Stimulated activated memory B cell treated with anti-CD40 and anti-IgM and Interleukin-4, amounts not matched to agents 10 μg/mL and 1 μg/mL and 100 μg/mL, for 72 hours (primary cell): ENCODE results near the gene DENND2C.

Source experiments
- ATAC-seq: fragments of 150-1000 bp; cut with Tn5 transposase; 2 replicates; pipeline ENCODE4 v1.10.0; 2021
- H3K27ac Mint-ChIP-seq: one replicate; pipeline ENCODE4 v1.8.0; 2022; ENCODE audit warnings: mild to moderate bottlenecking, mixed read lengths
- H3K27me3 Mint-ChIP-seq: one replicate; pipeline ENCODE4 v1.8.0; 2022; ENCODE audit warnings: mixed read lengths
- H3K36me3 Mint-ChIP-seq: one replicate; pipeline ENCODE4 v1.8.0; 2022; ENCODE audit warnings: mixed read lengths
- H3K4me1 Mint-ChIP-seq: one replicate; pipeline ENCODE4 v1.8.0; 2022; ENCODE audit warnings: mixed read lengths
- H3K4me3 Mint-ChIP-seq: one replicate; pipeline ENCODE4 v1.8.0; 2022; ENCODE audit warnings: mild to moderate bottlenecking, moderate library complexity, mixed read lengths
- H3K9me3 Mint-ChIP-seq: one replicate; pipeline ENCODE4 v1.8.0; 2022; ENCODE audit warnings: mixed read lengths

DENND2C gene

GRCh38 chr1:114694540-114695310 is 24.9 kb upstream of the DENND2C start:
- H3K4me3 Mint-ChIP-seq, result no peak overlapping the region
- H3K4me1 Mint-ChIP-seq, result no peaks in the 10 kb centered on the region
- peaks cover 9% of the 10 kb centered on the region for H3K27me3 Mint-ChIP-seq
- H3K36me3 Mint-ChIP-seq, result no peaks in the 10 kb centered on the region
- no peak for ATAC-seq
- H3K9me3 Mint-ChIP-seq, result no peaks in the 10 kb centered on the region
- no peak overlapping the region for H3K27ac Mint-ChIP-seq

- Mint-ChIP-seq H3K36me3 (no peaks in the 10 kb centered on the region), H3K4me1 (no peaks in the 10 kb centered on the region), H3K9me3 (no peaks in the 10 kb centered on the region), H3K27ac (no peak overlapping the region), H3K27me3 (peaks cover 21% of the 10 kb centered on the region), H3K4me3 (no peak overlapping the region)
- no peak for ATAC-seq
Measured at GRCh38 chr1:114692947-114693346, 23.1 kb upstream of the DENND2C start.

- no peaks in the 10 kb centered on the region for H3K36me3 Mint-ChIP-seq
- H3K9me3 Mint-ChIP-seq, result no peaks in the 10 kb centered on the region
- H3K27me3 Mint-ChIP-seq, result peaks cover 36% of the 10 kb centered on the region
- no peaks in the 10 kb centered on the region for H3K4me1 Mint-ChIP-seq
- no peak overlapping the region for H3K4me3 Mint-ChIP-seq
- ATAC-seq, result no peak
- no peak overlapping the region for H3K27ac Mint-ChIP-seq
Measured at GRCh38 chr1:114691061-114691460, 21.2 kb upstream of the DENND2C start.

GRCh38 chr1:114690148-114690547 is 20.3 kb upstream of the DENND2C start:
- Mint-ChIP-seq H3K4me3 (no peak overlapping the region), H3K36me3 (no peaks in the 10 kb centered on the region), H3K9me3 (no peaks in the 10 kb centered on the region), H3K27me3 (peaks cover 40% of the 10 kb centered on the region), H3K4me1 (no peaks in the 10 kb centered on the region), H3K27ac (no peak overlapping the region)
- no peak for ATAC-seq

- Mint-ChIP-seq H3K27me3 (peaks cover 47% of the 10 kb centered on the region), H3K27ac (no peak overlapping the region), H3K4me1 (no peaks in the 10 kb centered on the region), H3K36me3 (no peaks in the 10 kb centered on the region), H3K9me3 (no peaks in the 10 kb centered on the region), H3K4me3 (no peak overlapping the region)
- ATAC-seq, result no peak
Measured at GRCh38 chr1:114688526-114688925, 18.7 kb upstream of the DENND2C start.

- no peak for ATAC-seq
- no peaks in the 10 kb centered on the region for H3K36me3 Mint-ChIP-seq
- H3K27ac Mint-ChIP-seq, result no peak overlapping the region
- peaks cover 56% of the 10 kb centered on the region for H3K27me3 Mint-ChIP-seq
- H3K4me1 Mint-ChIP-seq, result no peaks in the 10 kb centered on the region
- H3K4me3 Mint-ChIP-seq, result no peak overlapping the region
- H3K9me3 Mint-ChIP-seq, result no peaks in the 10 kb centered on the region
Measured at GRCh38 chr1:114685851-114686250, 16.0 kb upstream of the DENND2C start.

- peaks cover 23% of the 10 kb centered on the region for H3K27me3 Mint-ChIP-seq
- H3K9me3 Mint-ChIP-seq, result no peaks in the 10 kb centered on the region
- H3K4me1 Mint-ChIP-seq, result no peaks in the 10 kb centered on the region
- H3K27ac Mint-ChIP-seq, result no peak overlapping the region
- H3K36me3 Mint-ChIP-seq, result no peaks in the 10 kb centered on the region
- ATAC-seq, result no peak
- no peak overlapping the region for H3K4me3 Mint-ChIP-seq
Measured at GRCh38 chr1:114677691-114678090, 7.8 kb upstream of the DENND2C start.

GRCh38 chr1:114676115-114676514 is 6.3 kb upstream of the DENND2C start:
- ATAC-seq, result no peak
- H3K27me3 Mint-ChIP-seq, result peaks cover 22% of the 10 kb centered on the region
- no peak overlapping the region for H3K4me3 Mint-ChIP-seq
- H3K36me3 Mint-ChIP-seq, result no peaks in the 10 kb centered on the region
- no peaks in the 10 kb centered on the region for H3K9me3 Mint-ChIP-seq
- H3K27ac Mint-ChIP-seq, result no peak overlapping the region
- H3K4me1 Mint-ChIP-seq, result no peaks in the 10 kb centered on the region

GRCh38 chr1:114671939-114672275 is 2.1 kb upstream of the DENND2C start:
- Mint-ChIP-seq H3K4me3 (no peak overlapping the region), H3K27me3 (peaks cover 31% of the 10 kb centered on the region)
- ATAC-seq, result no peak

GRCh38 chr1:114671011-114671938 is 1.4 kb upstream of the DENND2C start:
- Mint-ChIP-seq H3K4me3 (no peak overlapping the region), H3K4me1 (no peaks in the 10 kb centered on the region), H3K9me3 (no peaks in the 10 kb centered on the region), H3K27me3 (peaks cover 37% of the 10 kb centered on the region), H3K27ac (no peak overlapping the region), H3K36me3 (no peaks in the 10 kb centered on the region)
- ATAC-seq, result no peak

More at GRCh38 chr1:114671939-114672275, 2.1 kb upstream of the DENND2C start:
- Mint-ChIP-seq H3K36me3 (no peaks in the 10 kb centered on the region), H3K27ac (no peak overlapping the region), H3K9me3 (no peaks in the 10 kb centered on the region), H3K4me1 (no peaks in the 10 kb centered on the region)

- ATAC-seq, result peak; percentile 99
- no peaks in the 10 kb centered on the region for H3K9me3 Mint-ChIP-seq
- H3K4me1 Mint-ChIP-seq, result no peaks in the 10 kb centered on the region
- H3K36me3 Mint-ChIP-seq, result no peaks in the 10 kb centered on the region
- H3K4me3 Mint-ChIP-seq, result peak overlapping the region; percentile 96
- H3K27ac Mint-ChIP-seq, result peak overlapping the region; percentile 61
- peaks cover 37% of the 10 kb centered on the region for H3K27me3 Mint-ChIP-seq
Measured at GRCh38 chr1:114670083-114671010, 498 bp upstream of the DENND2C start.

- Mint-ChIP-seq H3K27ac (peak overlapping the region; percentile 61), H3K9me3 (no peaks in the 10 kb centered on the region), H3K36me3 (no peaks in the 10 kb centered on the region), H3K4me3 (peak overlapping the region; percentile 96), H3K27me3 (peaks cover 25% of the 10 kb centered on the region), H3K4me1 (no peaks in the 10 kb centered on the region)
- no peak for ATAC-seq
Measured at GRCh38 chr1:114668784-114669561, 876 bp downstream of the DENND2C start.

- Mint-ChIP-seq H3K36me3 (no peaks in the 10 kb centered on the region), H3K4me1 (no peaks in the 10 kb centered on the region), H3K27me3 (peaks cover 24% of the 10 kb centered on the region), H3K4me3 (no peak overlapping the region), H3K27ac (no peak overlapping the region), H3K9me3 (no peaks in the 10 kb centered on the region)
- no peak for ATAC-seq
Measured at GRCh38 chr1:114668373-114668772, 1.5 kb downstream of the DENND2C start.

- Mint-ChIP-seq H3K4me1 (no peaks in the 10 kb centered on the region), H3K4me3 (no peak overlapping the region), H3K9me3 (no peaks in the 10 kb centered on the region)
Measured at GRCh38 chr1:114666954-114667353, 2.9 kb downstream of the DENND2C start.

More at GRCh38 chr1:114666954-114667353, 2.9 kb downstream of the DENND2C start:
- H3K36me3 Mint-ChIP-seq, result no peaks in the 10 kb centered on the region
- no peak for ATAC-seq
- H3K27me3 Mint-ChIP-seq, result peaks cover 32% of the 10 kb centered on the region
- H3K27ac Mint-ChIP-seq, result no peak overlapping the region
